Inflammatory macrophage treated with lipopolysaccharide for 1 hour (primary cell): ENCODE results near the gene TRIM71.
"Not testable (repeated sequence)": the region's sequence is repeated elsewhere in the genome, so short reads cannot be mapped to it uniquely, and the experiment has no call there.

Experiments used
- DNase-seq, 2 donors: peaks; one replicate each; pipeline ENCODE4 v3.0.0-alpha.2; 2020 to 2022

TRIM71 gene

GRCh38 chr3:32892625-32893598 is 75.1 kb downstream of the TRIM71 start:
- DNase-seq, result no peak

GRCh38 chr3:32894977-32895376 is 77.2 kb downstream of the TRIM71 start:
- DNase-seq, result no peak

GRCh38 chr3:32895701-32896100 is 77.9 kb downstream of the TRIM71 start:
- no peak for DNase-seq

GRCh38 chr3:32896143-32896542 is 78.3 kb downstream of the TRIM71 start:
- no peak for DNase-seq

- no peak for DNase-seq
These were observed 79.3 kb downstream of the TRIM71 start for GRCh38 chr3:32897001-32897601.

- DNase-seq, result no peak
These were observed 80.3 kb downstream of the TRIM71 start for GRCh38 chr3:32897981-32898623.

GRCh38 chr3:32899265-32899664 is 81.5 kb downstream of the TRIM71 start:
- no peak for DNase-seq

- no peak for DNase-seq
These were observed 83.5 kb downstream of the TRIM71 start for GRCh38 chr3:32901005-32901932.

- DNase-seq, result not testable (repeated sequence)
These were observed 85.1 kb downstream of the TRIM71 start for GRCh38 chr3:32902887-32903371.

GRCh38 chr3:32903953-32904352 is 86.2 kb downstream of the TRIM71 start:
- no peak for DNase-seq

GRCh38 chr3:32909999-32910398 is 92.2 kb downstream of the TRIM71 start:
- DNase-seq, result no peak

- no peak for DNase-seq
These were observed 93.2 kb downstream of the TRIM71 start for GRCh38 chr3:32910954-32911353.

- DNase-seq, result no peak
These were observed 94.2 kb downstream of the TRIM71 start for GRCh38 chr3:32912046-32912445.

- DNase-seq, result no peak
These were observed 96.1 kb downstream of the TRIM71 start for GRCh38 chr3:32913790-32914446.

GRCh38 chr3:32919920-32920319 is 102.1 kb downstream of the TRIM71 start:
- DNase-seq, result no peak

GRCh38 chr3:32922078-32922477 is 104.3 kb downstream of the TRIM71 start:
- no peak for DNase-seq

GRCh38 chr3:32930161-32930560 is 112.4 kb downstream of the TRIM71 start:
- no peak for DNase-seq

- DNase-seq, result peak in 1 of 2 donors; percentile 11
These were observed 113.5 kb downstream of the TRIM71 start for GRCh38 chr3:32931273-32931672.

- peak in 1 of 2 donors; percentile 43 for DNase-seq
These were observed 116.4 kb downstream of the TRIM71 start for GRCh38 chr3:32934150-32934742.

GRCh38 chr3:32937331-32937730 is 119.5 kb downstream of the TRIM71 start:
- DNase-seq, result no peak
